NK-92 treated with Interleukin-12 subunit alpha and Interleukin-12 subunit beta, amount 100 ng/mL, for 24 hours (cell line): ENCODE measurements around the gene NKIRAS2.
A peak's percentile ranks its signal among the peaks of the same experiment; 100 is the strongest.

Source experiments
- DNase-seq: peaks from one replicate; lab custom pipeline; 2025; lab: John Stamatoyannopoulos, UW

Gene NKIRAS2

GRCh38 chr17:42056635-42057034, 36.7 kb downstream of the NKIRAS2 start:
- no peak for DNase-seq

GRCh38 chr17:42058063-42058462, 38.2 kb downstream of the NKIRAS2 start:
- DNase-seq = no peak

GRCh38 chr17:42059815-42060214, 39.9 kb downstream of the NKIRAS2 start:
- DNase-seq = no peak

GRCh38 chr17:42060231-42060630, 40.3 kb downstream of the NKIRAS2 start:
- DNase-seq = no peak

- DNase-seq = no peak
Measured at GRCh38 chr17:42061646-42062487, 42.0 kb downstream of the NKIRAS2 start.

GRCh38 chr17:42062681-42063080, 42.8 kb downstream of the NKIRAS2 start:
- no peak for DNase-seq

GRCh38 chr17:42065201-42065600, 45.3 kb downstream of the NKIRAS2 start:
- DNase-seq = no peak

- DNase-seq = peak; percentile 10
Measured at GRCh38 chr17:42067371-42068091, 47.6 kb downstream of the NKIRAS2 start.

GRCh38 chr17:42068979-42069378, 49.1 kb downstream of the NKIRAS2 start:
- no peak for DNase-seq

GRCh38 chr17:42071810-42072209, 51.9 kb downstream of the NKIRAS2 start:
- DNase-seq = no peak

- no peak for DNase-seq
Measured at GRCh38 chr17:42072323-42073187, 52.7 kb downstream of the NKIRAS2 start.
